Measurements from ENCODE around the gene CDHR2.

GRCh38 chr5:176540956-176541337 lies 8.2 kb upstream of the CDHR2 start:
- TF ChIP-seq EZH2 (IDR thresholded peaks at IDR 0.05; ENCODE audit: insufficient read depth, poor library complexity, severe bottlenecking), result no peak
- no peak for TF ChIP-seq EZH2phosphoT487 (IDR thresholded peaks at IDR 0.05; ENCODE audit: insufficient read depth, low read depth)
